GM12865 (cell line): ENCODE results near the gene SNX19.

Experiments
- DNase-seq: peaks from one replicate; pipeline ENCODE4 v3.0.0; 2010; ENCODE audit warnings: low read depth
- H3K4me3 ChIP-seq: 2 replicates; pipeline ENCODE4 v1.5.1; 2011; ENCODE audit warnings: mild to moderate bottlenecking, low read depth, low read length, control low read depth
- CTCF ChIP-seq: IDR thresholded peaks from 2 replicates; pipeline ENCODE4 v1.5.1; 2011; ENCODE audit warnings: low read length, control low read depth, low read depth, inconsistent platforms; ENCODE audit not compliant: insufficient read depth; ENCODE audit errors: missing control alignments

Gene SNX19

GRCh38 chr11:130916238-130916855, at the start of gene SNX19:
TSS of gene SNX19 (minus strand) at chr11:130916479. CDS start at chr11:130915939, 540 bp downstream.
- peak within 1 kb of the TSS; percentile 98 for H3K4me3 ChIP-seq
- peak; percentile 94 for DNase-seq
- TF ChIP-seq CTCF = peak; percentile 94

- no peak overlapping the region for H3K4me3 ChIP-seq
- DNase-seq = no peak
- no peak for TF ChIP-seq CTCF
These were observed 47.9 kb upstream of the SNX19 start for GRCh38 chr11:130964058-130964792.

- DNase-seq = no peak
- no peak overlapping the region for H3K4me3 ChIP-seq
- TF ChIP-seq CTCF = no peak
These were observed 31.6 kb upstream of the SNX19 start for GRCh38 chr11:130947889-130948288.

GRCh38 chr11:130947481-130947880, 31.2 kb upstream of the SNX19 start:
- no peak overlapping the region for H3K4me3 ChIP-seq
- DNase-seq = no peak
- TF ChIP-seq CTCF = no peak

- DNase-seq = no peak
- no peak overlapping the region for H3K4me3 ChIP-seq
- TF ChIP-seq CTCF = no peak
These were observed 30.8 kb upstream of the SNX19 start for GRCh38 chr11:130947058-130947457.

- no peak for TF ChIP-seq CTCF
- no peak overlapping the region for H3K4me3 ChIP-seq
- no peak for DNase-seq
These were observed 29.6 kb upstream of the SNX19 start for GRCh38 chr11:130945896-130946295.
